HepG2 (cell line): Measurements from ENCODE around the gene SPATA13. TPM values are rescaled to one million over a fixed set of nuclear protein-coding genes. Genes with fewer than 3 reads are reported as not detected.

Experiments used
- CCDC6 ChIP-seq: sonication (generic); formaldehyde crosslinking; IDR thresholded peaks from 2 replicates; pipeline ENCODE4 v1.8.1; 2022; ENCODE audit warnings: mild to moderate bottlenecking, missing genetic modification reagents, moderate library complexity
- ETV6 ChIP-seq: sonication (generic); formaldehyde crosslinking; conservative IDR thresholded peaks from 2 replicates; pipeline ENCODE4 v1.4.0; 2020; ENCODE audit warnings: missing genetic modification reagents
- FOXM1 ChIP-seq: sonication (generic); formaldehyde crosslinking; IDR thresholded peaks from 2 replicates; pipeline ENCODE4 v1.5.0; 2020; ENCODE audit warnings: missing genetic modification reagents
- HMG20A ChIP-seq: IDR thresholded peaks from 2 replicates; pipeline ENCODE4 v1.6.1; 2016; ENCODE audit warnings: borderline replicate concordance
- HMGXB4 ChIP-seq, 2 experiments: sonication (generic) in 1 of 2; formaldehyde crosslinking in 1 of 2; IDR thresholded peaks; 2 replicates each; pipeline versions ENCODE4 v1.4.0 to v1.6.1; 2018 to 2020; ENCODE audit warnings: missing genetic modification reagents in 2 of 2, borderline replicate concordance in 1 of 2, low read depth in 1 of 2, mild to moderate bottlenecking in 1 of 2, missing biosample characterization in 1 of 2
- MIXL1 ChIP-seq: IDR thresholded peaks from 2 replicates; pipeline ENCODE4 v1.6.1; 2016
- NFAT5 ChIP-seq: sonication (generic); formaldehyde crosslinking; IDR thresholded peaks from 2 replicates; pipeline ENCODE4 v1.4.0; 2020; ENCODE audit warnings: missing genetic modification reagents
- RFX5 ChIP-seq: IDR thresholded peaks from 2 replicates; pipeline ENCODE4 v1.6.1; 2011; ENCODE audit warnings: low read depth, low read length, improper control_type of control experiment
- SIN3A ChIP-seq: IDR thresholded peaks from 2 replicates; pipeline ENCODE4 v1.6.1; 2011; ENCODE audit warnings: low read depth, mild to moderate bottlenecking, control low read depth, low read length, borderline replicate concordance
- SNAPC4 ChIP-seq: sonication (generic); formaldehyde crosslinking; IDR thresholded peaks from 2 replicates; pipeline ENCODE4 v1.4.0; 2020; ENCODE audit warnings: mild to moderate bottlenecking, missing genetic modification reagents
- TRIM24 ChIP-seq: sonication (generic); formaldehyde crosslinking; IDR thresholded peaks from 2 replicates; pipeline ENCODE4 v1.8.0; 2022; ENCODE audit warnings: mild to moderate bottlenecking, missing genetic modification reagents
- ZNF136 ChIP-seq: sonication (generic); formaldehyde crosslinking; IDR thresholded peaks from 2 replicates; pipeline ENCODE4 v1.8.1; 2022; ENCODE audit warnings: low read depth, mild to moderate bottlenecking, moderate library complexity, missing genetic modification reagents
- ZNF543 ChIP-seq: sonication (generic); formaldehyde crosslinking; IDR thresholded peaks from 2 replicates; pipeline ENCODE4 v1.4.0; 2020; ENCODE audit warnings: mild to moderate bottlenecking, missing genetic modification reagents
- ZNF784 ChIP-seq: sonication (generic); formaldehyde crosslinking; IDR thresholded peaks from 2 replicates; pipeline ENCODE4 v1.5.1; 2020; ENCODE audit warnings: missing genetic modification reagents, mild to moderate bottlenecking, borderline replicate concordance
- ZNF841 ChIP-seq: sonication (generic); formaldehyde crosslinking; IDR thresholded peaks from 2 replicates; pipeline ENCODE4 v1.8.1; 2023; ENCODE audit warnings: missing genetic modification reagents, borderline replicate concordance
- polyA plus RNA-seq, 8 experiments: library from polyadenylated mRNA; depleted of rRNA in 3 of 8; stranded (reverse) in 7 of 8; unstranded in 1 of 8; fragments of >200 nt; fragmentation: Illumina TruSeq in 4 of 8; extraction: Trizol in 4 of 8; gene quantifications; 2 replicates each; pipeline versions ENCODE4 v1.2.1 to v1.2.3, GENCODE V29; 2011 to 2016; ENCODE audit warnings: low read depth in 4 of 8, missing spikeins in 1 of 8, mixed read lengths in 1 of 8; ENCODE audit not compliant: insufficient read depth in 1 of 8
- total RNA-seq, 5 experiments: library from RNA; depleted of rRNA; stranded (reverse); fragments of >200 nt; fragmentation: Illumina TruSeq; extraction: Trizol; gene quantifications; 2 replicates each; pipeline ENCODE4 v1.2.3, GENCODE V29; 2016; ENCODE audit warnings: low read depth in 1 of 5

Gene SPATA13
- total and polyA plus RNA-seq, 2 of the 13 experiments (the other 11 are each of a cell fraction or from before 2014, with no cell fraction given), result 11.3 to 14.2 TPM

- TF ChIP-seq HMGXB4 (CRISPR knock-in tag; IDR thresholded peaks at IDR 0.05; ENCODE audit: borderline replicate concordance in 1 of 2, low read depth in 1 of 2), result peak in 1 of 2 experiments; percentile 35; a peak in 1 of 4 replicates
- TF ChIP-seq SNAPC4 (CRISPR knock-in tag), result no peak
- no peak for TF ChIP-seq CCDC6 (CRISPR knock-in tag)
- TF ChIP-seq ZNF136 (CRISPR knock-in tag), result no peak
- peak; percentile 65; the same call in 1 of the 2 replicates for TF ChIP-seq HMG20A (CRISPR knock-in tag)
- TF ChIP-seq RFX5, result no peak
- no peak for TF ChIP-seq FOXM1 (CRISPR knock-in tag)
- TF ChIP-seq NFAT5 (CRISPR knock-in tag), result no peak
- no peak for TF ChIP-seq ETV6 (CRISPR knock-in tag)
- no peak for TF ChIP-seq MIXL1 (CRISPR knock-in tag)
- no peak for TF ChIP-seq ZNF841
- no peak for TF ChIP-seq TRIM24 (CRISPR knock-in tag)
- TF ChIP-seq ZNF784 (CRISPR knock-in tag), result no peak
- TF ChIP-seq ZNF543 (CRISPR knock-in tag), result no peak
- TF ChIP-seq SIN3A, result no peak
Measured at GRCh38 chr13:24271601-24272451, 111.3 kb downstream of the SPATA13 start (continued).
